HepG2 (cell line): ENCODE data around the gene MPPE1. TPM values are rescaled to one million over a fixed set of nuclear protein-coding genes. Genes with fewer than 3 reads are reported as not detected.

Experiments used
- CBX2 ChIP-seq, 2 experiments: fragments of 200-600 bp in 1 of 2; sonication (generic); formaldehyde crosslinking in 1 of 2; IDR thresholded peaks; 2 replicates each; pipeline versions ENCODE4 v1.7.0 to v1.8.1; 2018 to 2022; ENCODE audit warnings: low read depth in 2 of 2, low read length in 1 of 2, mild to moderate bottlenecking in 1 of 2, missing genetic modification reagents in 1 of 2
- ELF3 ChIP-seq: IDR thresholded peaks from 2 replicates; pipeline ENCODE4 v1.6.1; 2016; ENCODE audit warnings: missing genetic modification reagents, missing compliant biosample characterization
- GFI1 ChIP-seq: sonication (generic); formaldehyde crosslinking; IDR thresholded peaks from 2 replicates; pipeline ENCODE4 v1.5.0; 2020; ENCODE audit warnings: missing genetic modification reagents, mild to moderate bottlenecking, borderline replicate concordance
- HNRNPLL ChIP-seq: fragments of 200-400 bp; formaldehyde crosslinking; IDR thresholded peaks from 2 replicates; pipeline ENCODE4 v1.6.1; 2017; ENCODE audit warnings: mild to moderate bottlenecking, low read depth, low read length; ENCODE audit not compliant: poor library complexity, severe bottlenecking
- KDM5B ChIP-seq: sonication (generic); formaldehyde crosslinking; IDR thresholded peaks from 2 replicates; pipeline ENCODE4 v1.4.0; 2020; ENCODE audit warnings: missing genetic modification reagents, mild to moderate bottlenecking, borderline replicate concordance
- NFE2L1 ChIP-seq: sonication (generic); formaldehyde crosslinking; IDR thresholded peaks from 2 replicates; pipeline ENCODE4 v1.4.0; 2020; ENCODE audit warnings: missing genetic modification reagents, mild to moderate bottlenecking, borderline replicate concordance
- NR1H2 ChIP-seq: sonication (generic); formaldehyde crosslinking; IDR thresholded peaks from 2 replicates; pipeline ENCODE4 v1.8.1; 2022; ENCODE audit warnings: low read depth, missing genetic modification reagents, borderline replicate concordance
- SMAD9 ChIP-seq: sonication (generic); formaldehyde crosslinking; IDR thresholded peaks from 2 replicates; pipeline ENCODE4 v1.5.1; 2020; ENCODE audit warnings: mild to moderate bottlenecking, missing genetic modification reagents
- SRSF9 ChIP-seq: fragments of 200-400 bp; formaldehyde crosslinking; IDR thresholded peaks from 2 replicates; pipeline ENCODE4 v1.6.1; 2018; ENCODE audit warnings: borderline replicate concordance, mild to moderate bottlenecking, low read depth, low read length; ENCODE audit not compliant: insufficient read depth, poor library complexity, severe bottlenecking
- ZNF160 ChIP-seq: sonication (generic); formaldehyde crosslinking; IDR thresholded peaks from 2 replicates; pipeline ENCODE4 v1.8.0; 2022; ENCODE audit warnings: mild to moderate bottlenecking, inconsistent platforms, missing genetic modification reagents
- ZNF24 ChIP-seq: fragments of 450-650 bp; IDR thresholded peaks from 2 replicates; pipeline ENCODE4 v1.6.1; 2017; ENCODE audit warnings: antibody characterized with exemption, mild to moderate bottlenecking
- ZNF260 ChIP-seq: sonication (generic); formaldehyde crosslinking; IDR thresholded peaks from 2 replicates; pipeline ENCODE4 v1.4.0; 2020; ENCODE audit warnings: missing genetic modification reagents, low read depth, mild to moderate bottlenecking, borderline replicate concordance
- ZNF335 ChIP-seq: sonication (generic); formaldehyde crosslinking; IDR thresholded peaks from 2 replicates; pipeline ENCODE4 v1.4.0; 2020; ENCODE audit warnings: missing genetic modification reagents
- ZNF382 ChIP-seq: sonication (generic); formaldehyde crosslinking; IDR thresholded peaks from 2 replicates; pipeline ENCODE4 v1.5.0; 2020; ENCODE audit warnings: missing genetic modification reagents, mild to moderate bottlenecking, borderline replicate concordance
- ZNF674 ChIP-seq: sonication (generic); formaldehyde crosslinking; IDR thresholded peaks from 2 replicates; pipeline ENCODE4 v1.5.0; 2020; ENCODE audit warnings: low read depth, mild to moderate bottlenecking, missing genetic modification reagents
- ZNF775 ChIP-seq: sonication (generic); formaldehyde crosslinking; IDR thresholded peaks from 2 replicates; pipeline ENCODE4 v1.4.0; 2020; ENCODE audit warnings: missing genetic modification reagents, mild to moderate bottlenecking, moderate library complexity, borderline replicate concordance
- ZNF790 ChIP-seq: sonication (generic); formaldehyde crosslinking; IDR thresholded peaks from 2 replicates; pipeline ENCODE4 v1.8.0; 2022; ENCODE audit warnings: missing genetic modification reagents, mild to moderate bottlenecking, borderline replicate concordance
- ZNF841 ChIP-seq: sonication (generic); formaldehyde crosslinking; IDR thresholded peaks from 2 replicates; pipeline ENCODE4 v1.8.1; 2023; ENCODE audit warnings: missing genetic modification reagents, borderline replicate concordance
- ZSCAN21 ChIP-seq: sonication (generic); formaldehyde crosslinking; IDR thresholded peaks from 2 replicates; pipeline ENCODE4 v1.8.0; 2022; ENCODE audit warnings: mild to moderate bottlenecking, missing genetic modification reagents, moderate library complexity, borderline replicate concordance
- polyA plus RNA-seq, 8 experiments: library from polyadenylated mRNA; depleted of rRNA in 3 of 8; stranded (reverse) in 7 of 8; unstranded in 1 of 8; fragments of >200 nt; fragmentation: Illumina TruSeq in 4 of 8; extraction: Trizol in 4 of 8; gene quantifications; 2 replicates each; pipeline versions ENCODE4 v1.2.1 to v1.2.3, GENCODE V29; 2011 to 2016; ENCODE audit warnings: low read depth in 4 of 8, missing spikeins in 1 of 8, mixed read lengths in 1 of 8; ENCODE audit not compliant: insufficient read depth in 1 of 8
- total RNA-seq, 5 experiments: library from RNA; depleted of rRNA; stranded (reverse); fragments of >200 nt; fragmentation: Illumina TruSeq; extraction: Trizol; gene quantifications; 2 replicates each; pipeline ENCODE4 v1.2.3, GENCODE V29; 2016; ENCODE audit warnings: low read depth in 1 of 5
- TF ChIP-seq, protein P1 (sequence below): sonication (generic); formaldehyde crosslinking; conservative IDR thresholded peaks from 2 replicates; pipeline ENCODE4 v1.5.0; 2020; ENCODE audit warnings: missing genetic modification reagents
- TF ChIP-seq, protein P2 (sequence below): sonication (generic); formaldehyde crosslinking; IDR thresholded peaks from 2 replicates; pipeline ENCODE4 v1.5.0; 2020; ENCODE audit warnings: missing genetic modification reagents
- TF ChIP-seq, protein P3 (sequence below): sonication (generic); formaldehyde crosslinking; IDR thresholded peaks from 2 replicates; pipeline ENCODE4 v1.4.0; 2020; ENCODE audit warnings: mild to moderate bottlenecking, missing genetic modification reagents
- TF ChIP-seq, protein P4 (sequence below): sonication (generic); formaldehyde crosslinking; IDR thresholded peaks from 2 replicates; pipeline ENCODE4 v1.4.0; 2020; ENCODE audit warnings: missing genetic modification reagents

The MPPE1 gene
- total and polyA plus RNA-seq, 2 of the 13 experiments (the other 11 are each of a cell fraction or from before 2014, with no cell fraction given), result 9.6 to 11.9 TPM

DNA sequence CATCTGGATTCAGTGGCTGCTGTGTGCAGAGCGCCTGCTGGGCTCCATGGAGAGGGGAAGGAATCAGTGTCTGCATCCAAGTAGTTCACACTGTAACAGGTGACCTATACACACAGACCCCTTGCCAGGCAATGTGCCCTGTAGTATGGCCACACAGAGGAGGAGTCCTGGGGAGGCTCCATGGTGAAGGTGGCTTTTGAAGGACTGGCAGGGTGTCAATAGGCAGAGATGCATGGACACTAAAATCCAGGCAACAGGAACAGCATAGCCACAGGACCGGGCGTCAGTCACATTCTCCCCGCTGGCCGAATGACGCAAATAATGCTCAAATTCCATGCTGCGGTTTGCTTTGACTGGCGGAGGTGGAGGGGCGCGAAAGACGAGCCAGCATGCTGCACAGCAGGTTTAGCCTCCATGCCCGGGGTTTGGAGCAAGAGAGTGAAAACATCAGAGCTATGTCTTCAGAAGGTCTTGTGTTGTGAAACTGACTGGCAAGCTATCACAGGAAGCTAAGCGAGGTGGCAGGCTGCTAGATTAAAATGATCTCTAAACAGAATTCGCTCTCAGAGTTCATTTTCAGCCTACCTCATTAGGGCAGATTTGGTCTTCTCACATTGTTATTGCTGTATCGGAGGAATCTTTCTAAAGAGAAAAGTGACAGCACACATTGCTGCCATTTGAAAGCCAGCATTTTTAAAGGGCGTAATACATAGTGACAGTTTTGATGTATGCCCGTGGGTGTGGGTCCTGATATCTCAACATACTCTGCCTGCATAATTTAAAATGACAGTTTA, 58.1 kb downstream of the MPPE1 start (continued):
- TF ChIP-seq, protein P1, sequence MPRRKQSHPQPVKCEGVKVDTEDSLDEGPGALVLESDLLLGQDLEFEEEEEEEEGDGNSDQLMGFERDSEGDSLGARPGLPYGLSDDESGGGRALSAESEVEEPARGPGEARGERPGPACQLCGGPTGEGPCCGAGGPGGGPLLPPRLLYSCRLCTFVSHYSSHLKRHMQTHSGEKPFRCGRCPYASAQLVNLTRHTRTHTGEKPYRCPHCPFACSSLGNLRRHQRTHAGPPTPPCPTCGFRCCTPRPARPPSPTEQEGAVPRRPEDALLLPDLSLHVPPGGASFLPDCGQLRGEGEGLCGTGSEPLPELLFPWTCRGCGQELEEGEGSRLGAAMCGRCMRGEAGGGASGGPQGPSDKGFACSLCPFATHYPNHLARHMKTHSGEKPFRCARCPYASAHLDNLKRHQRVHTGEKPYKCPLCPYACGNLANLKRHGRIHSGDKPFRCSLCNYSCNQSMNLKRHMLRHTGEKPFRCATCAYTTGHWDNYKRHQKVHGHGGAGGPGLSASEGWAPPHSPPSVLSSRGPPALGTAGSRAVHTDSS, result no peak
- TF ChIP-seq NR1H2 (CRISPR knock-in tag) (no peak), ZNF335 (0 out of 2 replicates have a peak, but pooled peaks have one; percentile 42), HNRNPLL (peak; percentile 64), ZNF841 (CRISPR knock-in tag) (no peak), ZNF790 (CRISPR knock-in tag) (no peak), ZNF260 (CRISPR knock-in tag) (no peak), ZNF674 (no peak), SMAD9 (CRISPR knock-in tag) (no peak), NFE2L1 (CRISPR knock-in tag) (no peak), CBX2 (IDR thresholded peaks at IDR 0.05; ENCODE audit: low read depth, low read length) (no peak), CBX2 (CRISPR knock-in tag; IDR thresholded peaks at IDR 0.05; ENCODE audit: low read depth) (no peak), ELF3 (CRISPR knock-in tag) (peak; percentile 51; the same call in 1 of the 2 replicates), ZSCAN21 (CRISPR knock-in tag) (peak; percentile 37; the same call in 1 of the 2 replicates), ZNF775 (no peak), KDM5B (CRISPR knock-in tag) (peak; percentile 29; the same call in 1 of the 2 replicates), SRSF9 (no peak), ZNF160 (no peak), GFI1 (CRISPR knock-in tag) (0 out of 2 replicates have a peak, but pooled peaks have one; percentile 19), ZNF24 (no peak), ZNF382 (CRISPR knock-in tag) (no peak)
- TF ChIP-seq, protein P2, sequence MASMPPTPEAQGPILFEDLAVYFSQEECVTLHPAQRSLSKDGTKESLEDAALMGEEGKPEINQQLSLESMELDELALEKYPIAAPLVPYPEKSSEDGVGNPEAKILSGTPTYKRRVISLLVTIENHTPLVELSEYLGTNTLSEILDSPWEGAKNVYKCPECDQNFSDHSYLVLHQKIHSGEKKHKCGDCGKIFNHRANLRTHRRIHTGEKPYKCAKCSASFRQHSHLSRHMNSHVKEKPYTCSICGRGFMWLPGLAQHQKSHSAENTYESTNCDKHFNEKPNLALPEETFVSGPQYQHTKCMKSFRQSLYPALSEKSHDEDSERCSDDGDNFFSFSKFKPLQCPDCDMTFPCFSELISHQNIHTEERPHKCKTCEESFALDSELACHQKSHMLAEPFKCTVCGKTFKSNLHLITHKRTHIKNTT (CRISPR knock-in tag), result no peak
- TF ChIP-seq, protein P3, sequence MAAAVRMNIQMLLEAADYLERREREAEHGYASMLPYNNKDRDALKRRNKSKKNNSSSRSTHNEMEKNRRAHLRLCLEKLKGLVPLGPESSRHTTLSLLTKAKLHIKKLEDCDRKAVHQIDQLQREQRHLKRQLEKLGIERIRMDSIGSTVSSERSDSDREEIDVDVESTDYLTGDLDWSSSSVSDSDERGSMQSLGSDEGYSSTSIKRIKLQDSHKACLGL (CRISPR knock-in tag), result no peak; the same call in 1 of the 2 replicates
- TF ChIP-seq, protein P4, sequence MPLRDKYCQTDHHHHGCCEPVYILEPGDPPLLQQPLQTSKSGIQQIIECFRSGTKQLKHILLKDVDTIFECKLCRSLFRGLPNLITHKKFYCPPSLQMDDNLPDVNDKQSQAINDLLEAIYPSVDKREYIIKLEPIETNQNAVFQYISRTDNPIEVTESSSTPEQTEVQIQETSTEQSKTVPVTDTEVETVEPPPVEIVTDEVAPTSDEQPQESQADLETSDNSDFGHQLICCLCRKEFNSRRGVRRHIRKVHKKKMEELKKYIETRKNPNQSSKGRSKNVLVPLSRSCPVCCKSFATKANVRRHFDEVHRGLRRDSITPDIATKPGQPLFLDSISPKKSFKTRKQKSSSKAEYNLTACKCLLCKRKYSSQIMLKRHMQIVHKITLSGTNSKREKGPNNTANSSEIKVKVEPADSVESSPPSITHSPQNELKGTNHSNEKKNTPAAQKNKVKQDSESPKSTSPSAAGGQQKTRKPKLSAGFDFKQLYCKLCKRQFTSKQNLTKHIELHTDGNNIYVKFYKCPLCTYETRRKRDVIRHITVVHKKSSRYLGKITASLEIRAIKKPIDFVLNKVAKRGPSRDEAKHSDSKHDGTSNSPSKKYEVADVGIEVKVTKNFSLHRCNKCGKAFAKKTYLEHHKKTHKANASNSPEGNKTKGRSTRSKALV, result no peak
